GM13976 (cell line): Measurements from ENCODE around the gene SMU1.
"Not testable (repeated sequence)": the region's sequence is repeated elsewhere in the genome, so short reads cannot be mapped to it uniquely, and the experiment has no call there.

Experiments used
- DNase-seq: peaks from one replicate; pipeline ENCODE4 v3.0.0; 2012; ENCODE audit warnings: low spot score
- CTCF ChIP-seq: IDR thresholded peaks from 2 replicates; pipeline ENCODE4 v1.5.1; 2012; ENCODE audit warnings: borderline replicate concordance, mild to moderate bottlenecking; ENCODE audit not compliant: insufficient read depth; ENCODE audit errors: extremely low read depth, missing control alignments, control extremely low read depth
- in situ Hi-C: fragments of 300-500 bp; cut with MboI; formaldehyde crosslinking; loops from one replicate; pipeline ENCODE4 v1.12.0; 2022; ENCODE audit warnings: low sequenced_read_pairs, mixed read lengths, inconsistent platforms; ENCODE audit not compliant: unreplicated experiment

The SMU1 gene

GRCh38 chr9:33011831-33012230 is 64.6 kb downstream of the SMU1 start:
- DNase-seq = no peak
- TF ChIP-seq CTCF = no peak
- in situ Hi-C loops = no loop called here

- in situ Hi-C loops = no loop called here
- DNase-seq = no peak
These were observed 68.7 kb downstream of the SMU1 start for GRCh38 chr9:33007755-33008154.

GRCh38 chr9:33005335-33005734 is 71.1 kb downstream of the SMU1 start:
- DNase-seq, in situ Hi-C loops: not testable (repeated sequence)

More at GRCh38 chr9:33007755-33008154, 68.7 kb downstream of the SMU1 start:
- TF ChIP-seq CTCF = no peak

GRCh38 chr9:33000682-33001055 is 75.8 kb downstream of the SMU1 start:
- in situ Hi-C loops, DNase-seq: not testable (repeated sequence)

GRCh38 chr9:32992595-32993238 is 83.8 kb downstream of the SMU1 start:
- no peak for TF ChIP-seq CTCF
- DNase-seq = no peak
- in situ Hi-C loops = no loop called here

- no peak for DNase-seq
These were observed 84.4 kb downstream of the SMU1 start for GRCh38 chr9:32991897-32992594.

More at GRCh38 chr9:32991897-32992594, 84.4 kb downstream of the SMU1 start:
- in situ Hi-C loops = no loop called here
- no peak for TF ChIP-seq CTCF
